GDM1 (cell line): ENCODE results near the gene NOS1AP.

Experiments used
- DNase-seq: peaks from one replicate; lab custom pipeline; 2025; lab: John Stamatoyannopoulos, UW

NOS1AP gene

DNA sequence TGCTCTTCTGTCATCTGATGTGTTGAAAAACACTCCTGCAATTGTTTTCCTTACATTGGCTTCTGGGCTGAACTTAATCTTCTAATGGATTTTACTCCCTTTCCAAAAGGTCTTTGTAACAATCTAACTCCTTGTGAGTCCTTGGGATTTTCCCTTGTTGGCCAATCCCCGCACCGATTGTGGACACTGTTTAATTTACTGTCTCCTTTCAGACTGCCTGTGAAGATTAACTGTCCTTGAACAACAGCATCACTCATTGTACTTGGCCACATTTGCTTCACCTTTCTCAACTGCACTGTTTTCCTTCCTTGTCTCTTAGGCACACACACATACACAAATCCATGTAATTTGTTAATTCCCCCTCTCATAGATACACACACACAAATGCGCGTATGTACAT is 186.8 kb downstream of the NOS1AP start:
- DNase-seq, result no peak

DNA sequence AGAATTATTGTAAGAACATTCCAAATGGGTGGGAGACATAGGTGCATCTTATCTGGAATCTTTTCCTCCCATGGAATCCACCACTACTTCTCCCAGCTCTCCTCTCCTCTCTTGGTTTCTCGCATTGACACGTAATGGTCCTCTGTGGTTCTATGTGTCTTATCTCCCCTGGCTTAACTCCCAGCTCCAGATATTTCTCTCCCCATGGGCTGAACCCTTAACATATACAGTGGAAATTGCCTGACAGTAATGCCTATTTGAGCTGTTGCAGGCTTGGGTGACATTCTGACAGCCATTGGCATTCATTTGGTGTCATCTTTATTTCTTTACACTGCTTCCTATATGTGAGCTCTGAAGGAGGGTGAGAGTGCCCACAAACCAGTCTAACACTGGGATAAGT is 188.9 kb downstream of the NOS1AP start:
- DNase-seq, result no peak

DNA sequence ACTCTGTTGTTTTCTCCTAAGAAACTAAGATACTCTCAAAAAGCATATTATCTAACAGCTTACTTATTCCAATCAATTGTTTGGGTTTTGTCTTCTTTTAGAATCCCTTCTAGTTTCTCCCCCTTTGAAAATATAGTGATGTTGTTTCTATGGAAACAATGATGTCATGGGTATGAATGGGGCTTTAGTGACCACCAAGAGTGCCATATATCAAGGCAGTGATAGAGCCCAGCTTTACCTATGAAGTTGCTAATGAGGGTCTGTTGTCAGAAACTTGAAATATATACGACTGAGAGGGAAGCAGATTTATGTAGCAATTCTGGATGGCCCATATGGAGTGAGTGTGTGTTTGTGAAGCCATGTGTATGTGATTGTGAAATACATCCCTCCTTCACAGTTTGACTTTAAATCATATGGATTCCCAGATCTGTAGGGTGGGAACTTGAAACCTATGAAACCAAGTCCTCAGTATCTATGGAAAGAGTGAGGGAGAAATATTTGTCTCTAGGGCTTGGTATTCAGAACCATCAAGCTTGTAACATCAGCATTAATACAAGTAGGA is 190.5 kb downstream of the NOS1AP start:
- no peak for DNase-seq

DNA sequence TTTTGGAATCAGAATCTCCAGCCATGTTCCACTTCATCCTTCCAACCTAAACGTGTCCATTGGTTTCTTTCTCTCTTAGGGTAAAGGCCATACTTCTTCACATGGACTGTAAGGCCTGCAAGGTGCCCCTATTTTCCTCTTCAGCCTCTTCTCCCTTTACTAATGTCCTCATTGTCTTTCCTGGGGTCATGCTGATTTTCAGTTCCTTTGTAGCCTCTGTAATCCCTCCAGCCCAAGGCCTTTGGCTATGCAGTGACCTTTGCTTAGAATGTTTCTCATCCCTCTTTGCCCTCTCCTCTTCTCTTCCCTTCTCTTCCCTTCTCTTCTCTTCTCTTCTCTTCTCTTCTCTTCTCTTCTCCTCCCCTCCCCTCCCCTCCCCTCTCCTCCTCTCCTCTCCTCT is 194.6 kb downstream of the NOS1AP start:
- no peak for DNase-seq

DNA sequence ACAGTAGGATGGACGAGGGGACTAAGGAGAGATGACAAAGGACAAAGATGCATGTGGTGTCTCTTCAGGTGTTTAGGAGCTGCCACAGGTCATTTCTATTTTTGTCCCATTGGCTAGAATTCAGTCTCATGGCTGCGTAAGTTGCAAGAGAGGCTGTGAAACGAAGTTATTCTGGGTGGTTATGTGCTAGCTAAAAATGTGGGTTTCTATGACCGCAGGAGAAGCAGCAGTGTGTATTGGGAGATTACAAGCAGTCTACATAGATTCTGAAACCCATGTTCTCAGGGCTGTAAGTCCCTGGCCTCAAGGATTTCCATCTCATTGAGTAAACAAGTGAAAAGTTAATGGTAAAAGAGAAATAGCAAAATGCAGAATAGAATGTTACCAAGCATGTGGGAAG is 196.5 kb downstream of the NOS1AP start:
- no peak for DNase-seq

DNA sequence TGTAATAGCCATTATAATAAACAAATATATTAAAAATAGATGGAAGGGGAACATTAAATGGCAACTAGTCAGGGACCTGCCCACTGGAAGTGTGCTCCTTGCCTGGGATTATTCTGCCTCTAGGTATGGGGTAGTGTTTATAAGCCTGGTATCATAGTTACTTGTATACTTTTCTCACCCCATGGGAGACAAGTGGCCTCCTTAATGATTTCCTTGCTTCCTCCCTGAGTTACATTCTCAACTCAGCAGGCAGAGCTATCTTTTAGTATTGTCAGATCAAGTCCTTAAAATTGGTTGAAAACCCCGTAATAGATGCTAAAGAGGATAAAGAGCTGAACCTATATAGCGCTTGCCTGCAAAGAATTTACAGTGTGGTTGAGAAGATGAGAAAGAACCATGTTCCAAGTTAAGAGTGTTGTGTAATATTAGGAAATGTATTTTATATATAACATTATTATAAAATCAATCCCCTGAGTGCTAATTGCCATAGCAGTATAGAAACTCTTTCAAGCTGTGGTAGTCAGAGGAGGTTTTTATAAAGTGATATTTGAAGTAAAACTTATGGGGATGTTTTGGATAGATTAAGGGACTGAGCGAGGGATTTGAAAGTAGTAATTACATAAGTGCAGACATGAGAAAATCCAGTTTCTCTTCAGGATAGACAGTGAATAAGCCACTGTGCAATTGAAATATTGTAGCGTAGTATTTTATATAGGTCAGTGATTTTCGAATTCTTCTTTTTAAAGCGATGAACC is 200.7 kb downstream of the NOS1AP start:
- DNase-seq, result no peak

DNA sequence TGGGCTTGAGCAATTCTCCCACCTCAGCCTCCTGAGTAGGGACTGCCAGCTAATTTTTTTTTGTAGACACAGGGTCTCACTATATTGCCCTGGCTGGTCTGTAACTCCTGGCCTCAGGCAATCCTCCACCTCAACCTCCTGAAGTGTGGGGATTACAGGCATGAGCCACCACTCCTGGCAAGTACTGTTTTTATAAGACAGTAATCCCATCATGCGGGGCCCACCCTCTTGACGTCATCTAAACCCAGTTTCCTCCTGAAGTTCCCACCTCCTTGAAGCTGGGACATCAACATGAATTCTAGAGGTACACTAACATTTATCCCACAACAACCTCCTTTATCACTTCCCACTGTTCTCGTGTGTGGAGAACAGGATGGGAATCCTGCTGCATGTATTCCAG is 202.5 kb downstream of the NOS1AP start:
- DNase-seq, result no peak

DNA sequence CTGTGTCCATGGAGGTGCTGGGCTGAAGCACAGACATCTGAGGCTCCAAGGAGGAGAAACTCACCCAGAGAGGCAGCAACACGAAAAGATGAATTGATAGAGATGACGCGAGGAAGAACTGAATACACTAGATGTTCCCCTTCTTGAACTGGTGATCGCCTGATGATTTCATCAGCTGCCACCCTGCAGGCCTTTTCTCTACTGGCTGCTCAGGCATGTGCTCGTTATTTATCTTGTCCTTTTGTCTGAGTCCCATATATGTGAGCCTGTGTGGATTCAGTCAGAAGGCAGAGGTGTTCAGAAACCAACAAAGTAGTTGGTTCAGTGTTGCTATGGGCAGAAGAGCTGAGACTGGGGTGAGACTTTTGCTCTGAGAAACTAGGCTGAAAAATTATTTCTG is 202.9 kb downstream of the NOS1AP start:
- DNase-seq, result no peak

DNA sequence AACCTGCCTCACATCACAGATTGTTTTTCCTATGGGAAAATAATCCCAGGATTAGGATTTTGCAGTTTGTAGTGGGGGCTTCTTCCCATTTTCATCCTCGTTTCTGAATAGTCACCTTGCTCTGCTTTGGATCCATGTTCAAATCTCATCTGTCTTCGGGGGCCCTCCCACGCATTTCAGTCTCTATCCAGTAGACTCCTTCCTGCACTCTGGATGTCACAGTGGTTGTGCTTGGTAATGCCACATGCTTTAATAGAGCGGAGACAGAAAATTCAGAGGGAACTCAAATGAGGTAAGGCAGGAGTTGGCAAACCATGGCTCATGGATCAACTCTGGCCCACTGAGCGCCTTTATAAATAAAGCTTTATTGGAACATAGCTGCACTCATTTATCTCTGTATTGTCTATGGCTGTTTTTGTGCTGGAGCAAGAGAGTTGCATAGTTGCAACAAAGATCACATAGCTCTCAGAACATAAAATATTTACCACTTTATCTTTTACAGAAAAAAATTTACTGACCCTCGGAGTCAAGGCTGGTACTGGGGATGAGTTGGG is 206.2 kb downstream of the NOS1AP start:
- DNase-seq, result no peak

DNA sequence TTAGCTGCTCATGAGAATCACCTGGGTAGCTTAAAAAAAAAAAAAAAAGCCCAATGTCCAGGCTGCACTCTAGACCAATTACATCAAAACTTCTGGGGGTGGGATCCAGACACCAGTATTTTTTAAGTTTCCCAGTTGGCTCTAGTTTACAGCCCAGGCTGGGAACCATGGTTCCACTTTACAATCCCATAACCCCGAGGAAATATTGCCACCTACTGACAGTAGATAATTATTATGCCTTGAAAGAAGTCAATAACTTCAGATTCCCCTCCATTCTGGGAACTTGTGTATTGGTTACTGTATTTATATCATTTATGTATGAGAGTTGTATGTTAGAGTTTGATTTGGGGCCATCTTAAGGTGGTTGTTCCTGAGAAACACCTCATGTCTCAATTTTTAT is 207.0 kb downstream of the NOS1AP start:
- DNase-seq, result no peak

DNA sequence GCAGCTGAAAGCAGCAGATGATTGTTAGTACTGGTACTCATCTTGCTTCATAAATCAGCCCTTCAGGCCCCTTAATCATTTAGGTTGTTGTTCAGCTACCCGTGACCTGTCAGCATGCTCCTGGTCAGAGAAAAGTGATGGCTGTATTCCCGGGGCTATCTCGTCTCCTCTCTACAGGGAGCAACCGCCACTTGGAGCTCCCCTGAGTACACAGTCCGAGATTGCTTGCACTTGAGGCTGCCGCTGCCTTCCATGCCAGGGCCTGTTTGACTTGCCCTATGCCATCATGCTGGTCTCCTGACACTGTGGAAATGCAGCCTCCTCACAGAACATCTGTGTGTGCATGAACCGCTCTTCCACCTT is 209.6 kb downstream of the NOS1AP start:
- DNase-seq, result no peak

DNA sequence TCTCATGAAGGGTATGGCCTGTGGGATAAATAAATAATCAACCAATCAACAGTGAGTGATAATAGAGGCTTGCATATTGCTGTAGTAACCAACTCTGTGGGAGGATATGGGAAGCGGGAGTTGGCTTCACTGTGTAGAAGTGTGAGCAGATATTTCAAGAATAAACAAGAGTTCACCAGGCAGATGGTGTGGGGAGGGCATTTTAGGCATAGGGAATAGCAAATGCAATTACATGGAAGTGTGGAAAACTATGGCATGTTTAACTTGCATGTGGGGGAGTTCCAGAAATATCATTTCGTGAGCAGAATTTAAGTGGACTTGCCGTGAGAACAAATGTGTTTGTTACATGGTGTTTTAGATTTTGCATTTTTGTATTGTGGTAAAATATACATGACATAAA is 211.9 kb downstream of the NOS1AP start:
- DNase-seq, result no peak

DNA sequence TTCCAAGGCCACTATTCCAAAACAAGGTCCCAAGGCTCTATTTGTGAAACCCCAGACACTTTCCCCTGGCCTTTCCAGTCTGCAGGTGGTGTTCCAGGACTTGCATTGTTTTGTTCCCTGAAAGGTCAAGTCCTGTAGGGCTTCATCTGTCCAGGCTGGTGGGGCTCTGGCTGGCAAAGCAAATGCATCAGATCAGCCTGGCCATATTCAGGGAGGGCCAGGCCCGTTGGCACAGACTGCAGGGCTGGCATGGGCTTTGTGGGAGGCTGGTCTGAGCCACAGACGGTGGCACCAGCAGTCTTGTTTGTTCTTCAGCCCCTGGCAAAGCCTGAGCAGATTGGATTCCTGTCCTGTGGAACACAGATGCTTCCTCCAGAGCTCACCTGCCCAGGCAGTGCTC is 214.2 kb downstream of the NOS1AP start:
- DNase-seq, result no peak

DNA sequence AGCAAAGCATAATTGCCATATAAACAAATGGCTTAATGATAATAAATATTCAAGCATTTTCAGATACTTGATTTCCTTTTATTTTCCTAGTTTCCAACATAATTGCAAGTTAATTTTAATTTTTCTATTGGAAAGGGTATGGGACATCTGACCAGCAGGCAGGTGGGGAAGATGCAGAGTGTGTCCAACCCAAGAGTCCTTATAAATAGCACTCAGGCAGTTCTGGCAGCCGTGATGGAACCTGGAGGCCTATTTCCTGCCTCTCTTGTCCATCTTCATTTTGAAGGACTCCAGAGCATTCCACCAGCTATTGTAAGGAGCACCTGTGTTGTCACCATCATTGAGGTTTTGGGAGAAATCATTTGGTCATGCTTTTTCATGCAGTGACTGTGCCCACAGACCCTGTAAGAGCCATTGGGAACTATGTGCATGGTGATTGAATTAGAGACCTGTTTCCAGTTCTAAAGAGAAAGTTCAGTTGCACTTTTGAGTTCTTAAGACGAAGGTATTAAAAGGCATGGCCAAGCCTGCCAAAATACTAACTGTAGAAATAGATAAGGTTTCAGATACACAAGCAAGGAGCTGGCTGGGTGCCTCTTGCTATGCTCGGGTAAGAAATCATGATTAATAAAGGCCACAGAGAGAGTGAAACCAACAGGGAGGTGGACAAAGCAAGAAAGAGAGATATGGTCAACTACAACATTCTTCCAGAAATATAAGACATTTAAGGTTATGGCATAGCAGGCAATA is 214.9 kb downstream of the NOS1AP start:
- no peak for DNase-seq

DNA sequence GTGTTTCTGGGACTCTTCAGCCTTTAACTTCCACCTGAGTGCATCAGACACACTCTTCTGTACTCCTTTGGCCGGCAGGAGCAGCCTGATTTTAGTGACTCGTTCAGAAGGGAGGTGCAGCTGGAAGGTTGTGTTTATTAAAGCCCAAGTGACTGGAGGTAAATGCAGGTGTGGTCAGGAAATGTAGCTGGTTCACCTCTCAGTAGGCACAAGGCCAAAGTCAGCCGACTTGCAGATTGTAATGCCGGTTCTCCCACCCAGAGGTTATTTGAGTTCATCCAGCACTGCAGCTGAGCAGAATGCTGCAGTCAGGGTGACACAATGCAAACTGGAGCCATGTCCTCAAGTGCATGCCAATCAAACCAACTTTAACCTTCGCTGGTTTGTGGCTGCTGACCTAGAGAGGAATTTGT is 215.7 kb downstream of the NOS1AP start:
- DNase-seq, result no peak

DNA sequence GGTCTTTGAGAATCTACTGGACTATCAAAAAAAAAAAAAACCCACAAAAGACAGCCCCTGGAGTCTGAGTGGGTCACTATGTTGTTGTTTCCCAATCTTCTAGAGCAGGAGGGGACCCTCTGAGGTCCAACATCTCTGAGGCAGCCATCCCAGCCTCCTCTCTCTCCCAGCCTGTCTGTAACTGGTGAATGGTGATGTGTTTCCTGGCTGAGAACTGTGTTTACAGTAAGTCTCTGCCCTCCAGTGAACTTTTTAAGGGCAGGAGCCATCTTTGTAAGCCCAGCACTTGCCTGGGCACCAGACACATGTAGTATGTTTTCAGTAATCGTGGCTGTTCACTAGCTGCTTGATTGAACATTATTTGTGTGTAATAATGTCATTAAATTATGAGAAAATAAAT is 221.5 kb downstream of the NOS1AP start:
- no peak for DNase-seq

DNA sequence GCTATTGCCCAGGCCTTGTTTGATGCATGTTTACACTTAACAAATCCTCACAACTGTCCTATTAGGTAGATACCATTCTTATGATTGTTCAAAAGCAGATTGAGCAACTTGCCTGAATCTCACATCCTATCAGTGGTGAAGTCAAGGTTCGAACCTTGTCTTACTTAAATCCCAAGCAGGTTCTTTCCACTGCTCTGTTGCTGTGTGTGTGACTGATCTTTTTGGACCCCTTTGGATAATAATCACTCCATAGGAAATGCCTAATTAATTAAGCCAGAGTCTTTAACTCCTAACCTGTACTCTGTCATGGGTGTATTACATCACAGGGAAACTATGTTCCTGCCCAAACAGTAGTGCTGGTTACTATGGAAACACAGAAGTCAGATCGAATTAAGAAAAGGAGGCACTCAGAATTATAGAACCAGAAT is 222.9 kb downstream of the NOS1AP start:
- no peak for DNase-seq

DNA sequence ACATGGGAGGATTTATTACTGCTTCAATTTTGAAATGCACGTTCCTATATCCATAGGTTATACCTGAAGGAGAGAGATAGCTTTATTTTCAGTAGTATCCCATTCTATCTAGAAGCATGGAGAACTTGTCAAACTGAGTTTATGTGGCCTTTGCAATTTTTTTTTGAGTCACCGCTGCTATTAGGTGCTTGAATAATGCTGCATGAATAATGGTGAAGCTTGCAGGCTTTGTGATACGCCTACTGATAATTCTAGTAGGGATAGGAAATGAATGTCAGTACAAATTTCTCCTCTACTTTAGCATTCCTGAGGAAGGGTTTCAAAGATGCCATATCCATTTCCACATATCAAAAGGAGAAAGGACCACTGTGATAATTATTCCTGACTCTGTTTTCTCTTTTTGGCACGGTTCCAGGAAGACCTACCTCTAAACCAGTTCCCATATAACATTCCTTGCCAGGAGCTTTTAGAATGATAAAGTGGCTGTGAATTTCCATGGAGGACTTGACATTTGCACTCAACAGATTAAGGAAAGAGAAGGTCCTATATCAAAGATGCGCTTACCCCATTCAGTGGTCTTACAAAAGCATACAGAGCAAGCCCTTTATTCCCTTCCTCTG is 223.7 kb downstream of the NOS1AP start:
- no peak for DNase-seq

DNA sequence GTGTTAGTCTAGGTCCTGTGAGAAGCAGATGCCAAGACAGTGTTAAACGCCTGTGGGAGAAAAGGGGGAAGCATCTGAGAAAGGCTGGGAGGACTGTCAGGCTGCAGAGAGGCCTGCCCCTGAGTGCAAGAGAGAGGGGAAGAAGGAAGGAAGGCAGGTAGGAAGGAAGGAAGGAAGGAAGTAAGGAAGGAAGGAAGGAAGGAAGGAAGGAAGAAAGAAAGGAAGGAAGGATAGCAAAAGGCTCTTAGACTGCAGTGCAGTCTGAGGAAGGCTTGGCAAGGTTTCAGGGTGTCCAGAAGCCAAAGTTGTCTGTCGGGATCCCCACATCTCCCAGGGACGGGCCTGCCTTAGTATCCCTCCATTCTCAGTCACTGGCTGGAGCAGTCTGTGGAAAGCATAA is 224.5 kb downstream of the NOS1AP start:
- no peak for DNase-seq

DNA sequence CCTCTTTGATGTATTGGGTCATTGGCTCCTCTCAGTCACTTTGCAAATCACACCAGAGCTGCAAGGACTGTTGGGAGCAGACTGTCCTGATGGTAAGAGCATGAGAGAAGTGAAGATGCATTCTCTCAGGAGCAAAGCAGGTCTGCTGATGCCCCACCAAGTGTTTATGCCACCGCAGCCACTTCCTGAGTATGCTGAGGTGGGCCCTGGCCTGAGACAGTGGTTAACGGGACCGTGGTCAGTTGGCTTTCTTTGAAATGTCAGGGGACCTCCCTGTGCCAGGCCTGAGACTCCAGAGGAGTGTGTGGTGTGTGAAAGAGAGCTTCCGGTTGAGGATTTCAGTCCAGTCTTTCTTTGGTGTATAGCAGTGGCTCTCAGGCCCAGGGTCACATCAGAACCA is 227.7 kb downstream of the NOS1AP start:
- no peak for DNase-seq

DNA sequence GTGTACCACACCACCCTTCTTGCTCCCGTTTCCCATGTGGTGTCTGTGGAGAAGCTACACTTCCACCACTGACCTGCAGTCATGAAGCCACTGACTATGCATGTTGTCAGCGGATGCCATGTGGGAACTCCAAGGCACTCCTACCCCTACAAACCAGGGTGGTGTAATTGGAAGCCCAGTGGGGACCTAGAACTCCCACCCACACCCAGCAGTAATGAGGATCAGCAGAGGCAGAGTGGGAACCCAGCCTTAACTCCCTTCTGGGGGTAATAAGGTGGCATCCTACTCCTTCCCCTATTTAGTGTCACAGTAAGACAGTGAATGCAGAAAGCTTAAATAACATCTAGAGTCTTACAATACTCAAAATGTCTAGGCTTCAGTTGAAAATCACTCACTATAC is 228.8 kb downstream of the NOS1AP start:
- no peak for DNase-seq

DNA sequence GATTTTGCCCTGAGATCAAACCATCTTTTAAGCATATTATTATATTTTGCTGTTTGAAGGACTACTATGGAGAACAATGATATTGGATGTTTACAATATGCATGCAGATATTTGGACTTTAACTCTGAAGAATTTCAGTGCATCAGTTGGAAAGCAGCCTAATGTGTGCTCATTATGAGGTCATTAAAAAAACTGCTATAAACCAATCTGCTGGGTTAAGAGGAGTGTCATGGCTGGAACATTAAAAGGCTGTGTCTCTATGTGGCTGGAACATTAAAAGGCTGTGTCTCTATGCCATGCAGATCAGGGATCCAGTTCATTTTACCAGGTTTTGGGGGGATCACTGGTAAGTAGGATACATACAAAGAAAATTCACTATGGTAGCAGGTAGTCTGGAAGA is 229.5 kb downstream of the NOS1AP start:
- no peak for DNase-seq
